ENCODE results near the gene PAPOLB.

Gene PAPOLB

GRCh38 chr7:4884164-4884563 lies 22.3 kb upstream of the PAPOLB start:
- in situ Hi-C loops (cut with MboI; ENCODE audit: low sequenced_read_pairs, unreplicated experiment), result no loop called here
- DNase-seq (ENCODE audit: low spot score), result peak; percentile 5
- no peak for TF ChIP-seq CTCF (IDR thresholded peaks at IDR 0.05; ENCODE audit: borderline replicate concordance, control extremely low read depth, extremely low read depth, insufficient read depth, missing control alignments)

- TF ChIP-seq CTCF (IDR thresholded peaks at IDR 0.05; ENCODE audit: borderline replicate concordance, control extremely low read depth, extremely low read depth, insufficient read depth, missing control alignments), result peak; percentile 42
- DNase-seq (ENCODE audit: low spot score), result peak; percentile 93
- in situ Hi-C loops (cut with MboI; ENCODE audit: low sequenced_read_pairs, unreplicated experiment), result no loop called here
These were observed 21.7 kb upstream of the PAPOLB start, which contains the start of gene RADIL for GRCh38 chr7:4883372-4884144. Gene RADIL, minus strand, starts transcription at chr7:4883716. Its CDS starts 5,577 bp downstream, at chr7:4878139.

GRCh38 chr7:4883033-4883371 lies 21.2 kb upstream of the PAPOLB start:
- in situ Hi-C loops (cut with MboI; ENCODE audit: low sequenced_read_pairs, unreplicated experiment), result no loop called here
- TF ChIP-seq CTCF (IDR thresholded peaks at IDR 0.05; ENCODE audit: borderline replicate concordance, control extremely low read depth, extremely low read depth, insufficient read depth, missing control alignments), result no peak
- DNase-seq (ENCODE audit: low spot score), result no peak

GRCh38 chr7:4882169-4883032 lies 20.6 kb upstream of the PAPOLB start:
- no peak for TF ChIP-seq CTCF (IDR thresholded peaks at IDR 0.05; ENCODE audit: borderline replicate concordance, control extremely low read depth, extremely low read depth, insufficient read depth, missing control alignments)
- in situ Hi-C loops (cut with MboI; ENCODE audit: low sequenced_read_pairs, unreplicated experiment), result no loop called here
- no peak for DNase-seq (ENCODE audit: low spot score)

GRCh38 chr7:4880218-4880617 lies 18.4 kb upstream of the PAPOLB start:
- DNase-seq (ENCODE audit: low spot score), result no peak
- no peak for TF ChIP-seq CTCF (IDR thresholded peaks at IDR 0.05; ENCODE audit: borderline replicate concordance, control extremely low read depth, extremely low read depth, insufficient read depth, missing control alignments)
- in situ Hi-C loops (cut with MboI; ENCODE audit: low sequenced_read_pairs, unreplicated experiment), result no loop called here

GRCh38 chr7:4879396-4880081 lies 17.7 kb upstream of the PAPOLB start:
- in situ Hi-C loops (cut with MboI; ENCODE audit: low sequenced_read_pairs, unreplicated experiment), result no loop called here
- no peak for TF ChIP-seq CTCF (IDR thresholded peaks at IDR 0.05; ENCODE audit: borderline replicate concordance, control extremely low read depth, extremely low read depth, insufficient read depth, missing control alignments)
- no peak for DNase-seq (ENCODE audit: low spot score)

Measured in GM13976 (cell line).